Fibroblast of villous mesenchyme (primary cell): ENCODE data around the gene RAB11FIP3. TPM values are rescaled to one million over a fixed set of nuclear protein-coding genes. Genes with fewer than 3 reads are reported as not detected.

Experiments used
- DNase-seq: peaks from one replicate; pipeline ENCODE4 v3.0.0-alpha.2; 2010; ENCODE audit warnings: low read depth
- H3K4me3 ChIP-seq: 2 replicates; pipeline ENCODE4 v1.5.1; 2011; ENCODE audit warnings: low read depth, mild to moderate bottlenecking, low read length
- CTCF ChIP-seq: IDR thresholded peaks from 2 replicates; pipeline ENCODE4 v1.5.1; 2012; ENCODE audit warnings: low read depth, mild to moderate bottlenecking, low read length; ENCODE audit not compliant: insufficient read depth
- total RNA-seq: library from RNA; depleted of rRNA; stranded (reverse); fragments of >200 nt; gene quantifications from 2 replicates; pipeline ENCODE4 v1.2.3, GENCODE V29; 2012

The RAB11FIP3 gene
- total RNA-seq, 1 donor = 19.4 TPM

DNA sequence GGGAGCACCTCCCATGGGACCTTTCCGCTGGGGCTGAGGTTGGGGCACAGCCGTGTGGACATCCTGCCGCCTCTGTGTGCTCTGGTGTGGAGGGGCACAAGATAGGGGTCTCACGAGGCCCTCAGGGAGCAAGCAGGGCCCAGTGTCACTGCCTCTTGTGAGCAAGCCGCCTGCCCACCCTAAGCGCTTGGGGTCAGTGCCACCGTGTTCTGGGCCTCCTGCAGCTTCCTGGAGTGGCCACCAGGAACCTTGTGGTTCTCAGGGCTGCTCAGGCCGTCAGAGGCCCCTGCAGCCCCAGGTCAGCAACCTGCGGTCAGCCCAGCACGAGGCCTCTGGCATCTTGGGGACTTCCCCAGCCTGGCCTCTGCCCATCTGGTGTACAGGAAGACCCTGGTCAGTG is 88.5 kb downstream of the RAB11FIP3 start:
- H3K4me3 ChIP-seq = no peak overlapping the region
- DNase-seq = no peak
- no peak for TF ChIP-seq CTCF

GRCh38 chr16:515175-515938 is 89.9 kb downstream of the RAB11FIP3 start:
- no peak overlapping the region for H3K4me3 ChIP-seq
- no peak for DNase-seq
- TF ChIP-seq CTCF = no peak

DNA sequence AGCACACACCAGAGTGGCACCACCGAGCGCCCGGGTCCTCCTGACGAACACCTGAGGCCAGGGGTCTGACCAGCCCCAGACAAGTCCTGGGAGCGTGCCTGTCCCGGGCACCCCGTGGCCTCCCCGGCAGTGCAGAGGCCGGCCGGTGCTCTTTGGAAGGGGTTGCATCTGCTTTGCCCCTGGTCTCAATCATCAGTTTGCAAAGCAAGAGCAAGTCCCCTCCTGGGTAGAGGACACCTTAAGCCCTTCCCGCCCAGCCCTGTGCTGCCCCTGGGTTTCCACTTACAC is 90.4 kb downstream of the RAB11FIP3 start:
- no peak for DNase-seq
- TF ChIP-seq CTCF = no peak
- no peak overlapping the region for H3K4me3 ChIP-seq

- no peak for DNase-seq
- TF ChIP-seq CTCF = no peak
- H3K4me3 ChIP-seq = no peak overlapping the region
Measured at GRCh38 chr16:516301-516700, 90.9 kb downstream of the RAB11FIP3 start.

DNA sequence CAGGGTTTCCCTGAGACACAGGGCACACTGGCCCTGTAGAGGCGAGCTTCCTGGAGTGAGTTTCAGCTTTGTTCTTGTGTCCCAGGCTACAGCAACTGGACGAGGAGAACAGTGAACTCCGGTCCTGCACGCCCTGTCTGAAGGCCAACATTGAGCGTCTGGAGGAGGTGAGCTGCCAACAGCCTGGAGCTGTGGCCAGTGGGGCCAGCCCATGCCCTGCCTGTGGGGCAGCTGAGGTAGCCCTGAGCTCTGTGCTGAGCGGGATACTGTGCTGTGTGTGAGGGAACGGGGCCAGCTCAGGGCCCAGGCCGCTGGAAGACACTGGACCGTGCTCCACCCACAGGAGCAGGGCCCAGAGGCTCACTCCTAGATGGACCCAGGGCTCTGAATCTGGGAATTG is 93.4 kb downstream of the RAB11FIP3 start:
- no peak for TF ChIP-seq CTCF
- DNase-seq = no peak
- H3K4me3 ChIP-seq = no peak overlapping the region

GRCh38 chr16:519425-519824 is 94.0 kb downstream of the RAB11FIP3 start:
- no peak overlapping the region for H3K4me3 ChIP-seq
- TF ChIP-seq CTCF = no peak
- DNase-seq = no peak

- DNase-seq = no peak
- TF ChIP-seq CTCF = no peak
- no peak overlapping the region for H3K4me3 ChIP-seq
Measured at GRCh38 chr16:519841-520687, 94.6 kb downstream of the RAB11FIP3 start.
